Skeletal muscle cell (primary cell): ENCODE data around the gene KIFAP3.
"Not testable (repeated sequence)": the region's sequence is repeated elsewhere in the genome, so short reads cannot be mapped to it uniquely, and the experiment has no call there.

ENCODE experiments used
- DNase-seq: peaks from one replicate; pipeline ENCODE4 v3.0.0-alpha.2; 2010; ENCODE audit warnings: low read depth
- H3K4me3 ChIP-seq: 2 replicates; pipeline ENCODE4 v1.5.1; 2011; ENCODE audit warnings: low read depth, mild to moderate bottlenecking, control low read depth, low read length, moderate library complexity

KIFAP3 gene

DNA sequence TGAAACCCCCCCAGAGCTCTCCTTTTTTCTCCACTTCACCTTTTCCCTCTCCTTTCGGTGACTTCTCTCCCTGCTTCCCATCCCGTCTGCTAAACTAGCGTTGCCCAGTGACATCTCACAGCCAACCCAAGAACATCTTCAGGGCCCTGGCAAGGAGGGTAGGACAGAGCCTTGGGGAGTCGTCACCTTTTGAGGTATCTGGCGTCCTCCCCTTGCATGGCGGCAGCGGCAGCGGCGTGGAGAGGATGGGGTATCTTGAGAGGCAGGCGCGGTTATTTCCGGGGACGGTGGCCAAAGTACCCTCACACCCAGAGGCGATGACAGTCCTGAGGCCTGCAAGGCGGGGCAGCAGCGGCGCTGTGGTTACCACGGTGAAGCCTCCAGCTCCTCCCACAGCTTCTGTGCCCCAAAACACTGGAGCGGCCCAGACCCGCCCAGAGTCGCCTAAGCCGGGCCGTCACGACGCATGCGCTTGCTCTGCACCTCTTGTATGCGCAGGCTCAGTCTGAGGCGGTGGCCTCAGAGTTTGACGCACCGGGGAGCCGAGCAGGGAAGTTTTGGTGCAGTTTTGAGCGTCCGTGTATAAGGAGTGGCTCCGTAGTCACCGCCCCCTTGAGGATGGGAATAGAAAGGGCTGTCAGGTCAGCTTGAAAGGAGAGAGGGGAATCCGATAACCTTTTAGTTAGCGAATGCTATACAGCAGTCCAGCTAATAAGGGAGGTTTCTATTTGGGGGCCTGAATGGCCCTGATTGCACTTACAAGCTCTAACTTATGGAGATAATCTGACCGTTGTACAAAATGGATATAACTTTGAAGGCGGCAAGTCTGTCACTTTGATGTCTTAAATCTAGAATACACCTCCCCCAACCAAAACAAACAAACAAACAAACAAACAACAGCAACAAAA lies at the start of gene KIFAP3:
TSS of gene KIFAP3 (minus strand) at position 446 of the 908 bp plus-strand sequence. CDS start at position 218, 228 bp downstream.
- peak within 1 kb of the TSS; percentile 84 for H3K4me3 ChIP-seq
- DNase-seq, result peak; percentile 93

DNA sequence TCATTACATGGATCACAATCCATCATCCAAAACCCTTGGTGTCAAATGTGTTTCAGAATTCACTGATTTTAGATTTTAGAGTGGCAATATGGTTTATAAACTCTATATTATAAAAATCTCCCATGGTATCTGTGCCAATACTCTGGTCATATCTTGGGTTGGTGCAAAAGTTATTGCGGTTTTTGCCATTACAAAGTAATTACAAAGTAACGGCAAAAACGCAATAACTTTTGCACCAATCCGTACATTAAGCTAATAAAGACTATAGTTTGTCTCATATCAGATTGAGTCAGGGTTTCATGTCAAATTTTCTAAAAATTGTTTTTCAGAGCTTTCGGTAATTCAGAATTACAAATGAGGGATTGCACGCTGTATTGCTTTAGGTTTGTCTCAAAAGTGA lies 47.9 kb upstream of the KIFAP3 start:
- no peak for DNase-seq
- H3K4me3 ChIP-seq, result no peak overlapping the region

DNA sequence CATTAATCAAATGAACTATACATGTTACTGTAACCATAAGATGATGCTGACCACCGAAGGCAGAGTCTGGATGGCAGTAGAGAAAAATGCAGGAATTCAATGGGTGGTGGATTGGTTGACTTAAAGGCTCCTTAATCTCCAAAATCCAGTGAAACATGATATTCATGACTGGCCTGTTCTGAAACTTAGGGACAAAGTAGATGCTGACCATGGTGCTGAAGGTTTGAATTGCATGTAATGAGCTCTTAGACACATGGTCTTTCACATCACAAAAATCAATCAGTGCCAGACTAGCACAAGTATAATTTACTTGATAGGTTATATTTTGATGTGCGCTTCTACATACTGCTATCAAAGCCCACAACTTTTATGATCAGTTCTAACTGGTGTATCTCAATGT lies 40.4 kb upstream of the KIFAP3 start:
- no peak overlapping the region for H3K4me3 ChIP-seq
- peak; percentile 10 for DNase-seq

DNA sequence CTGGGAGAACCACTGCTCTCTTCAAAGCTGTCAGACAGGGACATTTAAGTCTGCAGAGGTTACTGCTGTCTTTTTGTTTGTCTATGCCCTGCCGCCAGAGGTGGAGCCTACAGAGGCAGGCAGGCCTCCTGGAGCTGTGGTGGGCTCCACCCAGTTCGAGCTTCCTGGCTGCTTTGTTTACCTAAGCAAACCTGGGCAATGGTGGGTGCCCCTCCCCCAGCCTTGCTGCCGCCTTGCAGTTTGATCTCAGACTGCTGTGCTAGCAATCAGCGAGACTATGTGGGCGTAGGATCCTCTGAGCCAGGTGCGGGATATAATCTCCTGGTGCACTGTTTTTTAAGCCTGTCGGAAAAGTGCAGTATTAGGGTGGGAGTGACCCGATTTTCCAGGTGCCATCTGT lies 38.6 kb upstream of the KIFAP3 start:
- H3K4me3 ChIP-seq, DNase-seq: not testable (repeated sequence)

DNA sequence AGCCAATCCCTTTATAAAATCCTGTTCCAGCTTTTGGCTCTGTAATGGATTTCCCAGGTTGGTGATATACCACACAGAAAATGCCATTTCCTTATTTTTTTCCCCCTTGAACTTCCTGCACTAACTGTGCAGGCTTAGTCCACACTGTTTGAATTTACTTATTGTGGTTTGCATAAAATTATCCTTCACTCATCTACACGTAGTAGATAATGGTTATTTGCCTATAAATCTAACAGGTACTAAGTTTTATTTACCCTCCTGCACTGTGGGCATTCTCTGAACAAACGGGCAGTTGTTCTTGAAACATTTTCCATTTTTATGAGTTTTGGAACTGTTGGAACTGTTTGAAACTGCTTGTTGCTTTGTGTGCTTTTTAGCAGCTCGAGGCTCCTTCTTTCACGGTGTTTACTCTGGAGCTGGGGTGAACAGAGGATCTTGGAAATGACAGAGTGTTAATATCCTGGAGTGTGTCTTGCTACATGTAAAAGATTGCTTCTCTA lies 23.0 kb upstream of the KIFAP3 start:
- DNase-seq, result no peak
- no peak overlapping the region for H3K4me3 ChIP-seq

DNA sequence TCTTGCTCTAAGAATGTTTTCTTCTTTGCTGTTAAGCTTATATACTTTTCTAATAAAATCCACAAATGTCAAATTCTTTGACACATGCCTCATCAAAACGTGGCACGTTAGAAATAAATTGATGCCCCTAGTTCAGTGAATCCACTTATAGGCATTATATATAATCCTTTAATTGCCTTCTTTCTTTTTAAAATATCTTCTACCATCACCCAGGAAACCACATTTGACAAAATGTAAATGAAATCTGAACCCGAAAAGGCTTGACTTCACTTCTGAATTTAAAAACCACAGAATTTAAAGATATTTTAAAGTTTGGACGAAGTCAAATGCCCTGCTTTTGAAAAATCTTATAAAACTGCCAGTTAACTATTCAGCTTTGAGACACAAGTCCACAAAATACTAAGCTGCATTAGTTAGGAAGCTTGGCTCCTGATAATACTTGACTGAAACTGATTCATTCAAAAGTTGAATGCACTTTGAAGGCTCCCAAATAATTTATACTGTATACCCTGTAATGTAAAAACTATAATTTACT lies 22.4 kb upstream of the KIFAP3 start:
- H3K4me3 ChIP-seq, result no peak overlapping the region
- DNase-seq, result no peak

DNA sequence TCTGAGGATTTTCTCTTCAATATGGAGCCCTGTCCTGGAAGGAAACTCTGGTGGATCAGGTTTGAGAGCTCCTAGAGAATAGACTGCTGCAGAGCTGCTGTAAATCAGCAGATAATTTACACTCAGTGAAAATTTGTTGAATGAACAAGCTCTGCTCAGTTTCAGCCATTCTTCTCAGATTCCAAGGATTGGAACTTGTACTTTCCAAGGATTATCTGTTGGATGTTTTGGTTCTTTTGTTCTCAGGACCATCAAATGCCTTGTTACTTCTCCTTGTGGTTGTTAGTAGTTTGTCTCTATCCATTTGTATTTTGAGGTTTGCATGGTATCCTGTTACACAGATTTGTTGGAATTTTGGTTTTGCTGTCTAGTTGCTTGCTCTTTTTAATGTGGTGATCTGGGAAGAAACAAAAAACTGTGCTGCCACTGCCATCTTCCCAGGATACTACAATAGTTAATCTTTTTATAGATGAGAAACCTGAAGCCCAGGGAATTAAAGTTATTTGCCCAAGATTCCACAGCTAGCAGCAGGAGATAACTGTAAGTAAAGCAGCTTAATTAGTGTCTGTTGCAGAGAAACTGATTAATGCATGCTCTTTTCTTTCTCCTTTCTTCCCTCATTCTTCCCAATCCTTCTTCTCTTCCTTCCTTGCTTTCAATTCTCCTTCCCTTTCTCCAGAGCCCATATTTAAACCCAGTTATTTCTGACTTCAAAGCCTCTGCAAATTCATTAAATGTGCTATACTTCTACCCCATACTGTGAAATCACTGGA lies 21.7 kb upstream of the KIFAP3 start:
- no peak for DNase-seq
- no peak overlapping the region for H3K4me3 ChIP-seq

DNA sequence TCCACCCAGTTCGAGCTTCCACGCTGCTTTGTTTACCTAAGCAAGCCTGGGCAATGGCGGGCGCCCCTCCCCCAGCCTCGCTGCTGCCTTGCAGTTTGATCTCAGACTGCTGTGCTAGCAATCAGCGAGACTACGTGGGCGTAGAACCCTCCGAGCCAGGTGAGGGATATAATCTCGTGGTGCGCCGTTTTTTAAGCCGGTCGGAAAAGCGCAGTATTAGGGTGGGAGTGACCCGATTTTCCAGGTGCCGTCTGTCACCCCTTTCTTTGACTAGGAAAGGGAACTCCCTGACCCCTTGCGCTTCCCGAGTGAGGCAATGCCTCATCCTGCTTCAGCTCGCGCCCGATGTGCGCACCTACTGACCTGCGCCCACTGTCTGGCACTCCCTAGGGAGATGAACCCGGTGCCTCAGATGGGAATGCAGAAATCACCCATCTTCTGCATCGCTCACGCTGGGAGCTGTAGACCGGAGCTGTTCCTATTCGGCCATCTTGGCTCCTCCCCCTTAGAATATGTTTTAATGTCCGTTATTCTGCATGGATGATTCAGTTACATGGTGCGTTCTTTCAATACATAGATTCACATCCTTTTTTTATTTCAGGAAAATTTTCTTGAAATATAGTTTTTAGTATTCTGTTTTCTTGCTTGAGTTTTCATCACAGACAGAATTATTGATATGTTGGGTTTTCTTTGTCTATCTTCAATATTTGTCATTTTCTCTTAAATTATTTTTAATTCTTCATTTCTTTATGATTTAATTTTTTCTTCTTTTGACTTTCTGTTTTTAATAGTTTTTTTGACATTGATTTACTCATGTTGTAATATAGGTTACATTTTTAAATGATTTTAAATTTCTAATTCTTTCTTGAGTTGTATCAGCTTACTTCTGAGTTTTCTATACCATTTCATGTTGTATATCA lies 20.5 kb upstream of the KIFAP3 start:
- H3K4me3 ChIP-seq, DNase-seq: not testable (repeated sequence)

DNA sequence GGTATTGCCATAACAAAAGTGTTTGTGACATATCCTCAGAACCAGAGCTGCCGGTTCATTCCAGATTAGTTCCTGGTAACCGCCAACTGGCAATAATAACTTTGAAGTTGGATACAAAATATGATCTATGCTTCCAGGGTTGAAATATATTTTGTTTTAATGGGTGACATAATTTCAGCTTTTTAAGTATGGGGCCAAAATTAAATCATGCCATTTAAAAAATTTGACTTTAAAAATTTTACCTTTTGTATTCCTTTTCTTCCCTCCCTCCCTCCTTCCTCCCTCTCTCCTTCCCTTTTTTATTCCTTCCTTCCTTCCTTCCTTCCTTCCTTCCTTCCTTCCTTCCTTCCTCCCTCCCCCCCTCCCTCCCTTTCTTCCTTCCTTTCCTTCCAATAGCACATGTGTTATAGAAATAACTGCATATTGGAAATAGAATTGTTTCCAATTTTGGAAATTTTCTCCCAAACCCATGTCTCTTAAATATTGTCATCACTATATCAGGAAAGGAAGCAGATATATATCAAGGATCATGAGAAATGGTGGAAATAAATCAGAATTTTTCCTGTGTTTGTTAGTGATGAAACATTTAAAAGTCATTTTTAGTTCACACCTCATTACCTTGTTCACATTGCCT lies 12.0 kb upstream of the KIFAP3 start:
- DNase-seq, result no peak
- H3K4me3 ChIP-seq, result no peak overlapping the region

DNA sequence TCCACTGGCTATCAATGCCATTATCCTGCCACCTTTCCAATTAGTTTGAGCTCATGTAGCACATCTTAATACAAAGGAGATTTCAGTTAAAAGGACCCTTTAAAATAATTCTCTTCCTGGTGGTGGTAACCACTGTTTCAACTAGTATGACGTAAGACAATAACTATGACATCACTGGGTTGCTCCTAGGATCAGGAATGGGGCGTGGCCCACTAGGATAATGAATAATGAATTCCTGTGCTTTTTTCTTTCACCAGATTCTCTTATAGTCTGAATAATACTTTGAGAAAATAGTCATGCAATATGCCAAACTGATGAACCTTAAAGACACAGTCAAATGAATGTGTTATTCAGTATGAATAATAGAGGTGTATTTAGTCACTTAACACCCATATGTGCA lies 10.6 kb upstream of the KIFAP3 start:
- no peak for DNase-seq
- no peak overlapping the region for H3K4me3 ChIP-seq

DNA sequence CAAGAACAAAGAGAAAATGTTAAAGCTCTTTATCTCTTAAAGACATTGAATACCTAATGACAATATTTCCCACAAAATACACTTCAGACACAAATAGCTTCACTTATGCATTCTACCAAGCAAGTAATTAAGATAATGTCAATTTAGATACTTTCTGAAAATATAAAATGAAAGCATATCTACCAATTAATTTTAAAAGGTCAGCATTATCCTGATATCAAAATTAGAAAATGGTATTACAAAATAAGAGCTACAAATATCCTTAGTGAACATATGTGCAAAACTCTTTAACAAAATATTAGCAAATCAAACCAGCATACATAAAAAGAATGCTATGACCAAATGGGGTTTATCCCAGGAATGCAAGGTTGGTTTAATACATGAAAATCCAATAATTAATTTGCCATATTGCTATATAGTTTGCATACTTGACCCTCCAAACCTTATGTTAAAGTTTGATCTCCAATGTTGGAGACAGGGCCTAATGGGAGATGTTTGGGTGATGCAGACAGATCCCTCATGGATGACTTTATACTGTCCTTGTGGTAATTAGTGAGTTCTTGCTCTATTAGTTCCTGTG lies 4.2 kb upstream of the KIFAP3 start:
- no peak for DNase-seq

DNA sequence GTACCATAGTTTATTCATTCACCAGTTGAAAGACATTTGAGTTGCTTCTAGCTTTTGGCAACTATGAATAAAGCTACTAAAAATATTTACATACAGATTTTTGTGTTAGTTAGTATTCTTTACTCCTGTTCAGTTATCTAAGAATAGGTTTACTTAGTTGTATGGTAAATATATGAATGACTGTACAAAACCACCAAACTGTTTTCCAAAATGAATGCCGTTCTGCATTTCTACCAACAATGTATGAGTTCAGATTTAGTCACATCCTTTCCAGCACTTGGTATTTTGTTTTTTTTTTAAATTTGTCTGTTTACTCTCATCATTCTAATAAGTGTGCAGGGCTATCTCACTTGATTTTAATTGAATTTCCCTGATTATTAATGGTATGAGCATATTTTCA lies 3.4 kb upstream of the KIFAP3 start:
- no peak for DNase-seq
- no peak overlapping the region for H3K4me3 ChIP-seq

More for the DNA sequence above, 4.2 kb upstream of the KIFAP3 start:
- H3K4me3 ChIP-seq, result no peak overlapping the region

DNA sequence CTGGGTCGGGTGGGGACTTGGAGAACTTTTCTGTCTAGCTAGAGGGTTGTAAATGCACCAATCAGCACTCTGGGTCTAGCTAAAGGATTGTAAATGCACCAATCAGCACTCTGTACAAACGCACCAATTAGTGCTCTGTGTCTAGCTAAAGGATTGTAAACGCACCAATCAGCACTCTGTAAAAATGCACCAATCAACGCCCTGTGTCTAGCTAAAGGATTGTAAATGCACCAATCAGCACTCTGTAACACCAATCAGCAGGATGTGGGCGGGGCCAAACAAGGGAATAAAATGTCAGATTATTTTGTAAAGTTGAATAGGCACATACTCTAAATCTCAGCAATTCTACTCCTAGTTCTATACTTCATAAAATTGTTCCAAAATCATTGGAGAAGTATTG lies 2.5 kb upstream of the KIFAP3 start:
- not testable (repeated sequence) for DNase-seq, H3K4me3 ChIP-seq

DNA sequence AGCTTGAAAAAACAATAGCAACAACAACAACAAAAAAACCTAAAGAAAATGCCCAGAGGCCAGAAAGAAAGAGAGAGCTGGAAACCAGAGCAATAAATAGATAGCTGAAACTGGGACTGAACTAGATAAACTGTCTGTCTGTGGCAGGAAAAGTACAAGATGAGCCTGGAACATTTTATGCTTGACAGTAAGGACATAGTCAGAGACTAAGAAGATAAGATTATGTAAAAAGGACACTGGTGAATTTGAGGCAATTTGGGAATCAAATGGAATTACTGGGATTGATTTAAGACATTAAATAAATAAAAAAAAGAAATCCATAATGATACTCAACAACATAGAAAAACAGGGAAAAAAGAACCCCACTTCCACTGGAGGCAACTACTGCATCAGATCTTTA lies 1.7 kb upstream of the KIFAP3 start:
- no peak overlapping the region for H3K4me3 ChIP-seq

DNA sequence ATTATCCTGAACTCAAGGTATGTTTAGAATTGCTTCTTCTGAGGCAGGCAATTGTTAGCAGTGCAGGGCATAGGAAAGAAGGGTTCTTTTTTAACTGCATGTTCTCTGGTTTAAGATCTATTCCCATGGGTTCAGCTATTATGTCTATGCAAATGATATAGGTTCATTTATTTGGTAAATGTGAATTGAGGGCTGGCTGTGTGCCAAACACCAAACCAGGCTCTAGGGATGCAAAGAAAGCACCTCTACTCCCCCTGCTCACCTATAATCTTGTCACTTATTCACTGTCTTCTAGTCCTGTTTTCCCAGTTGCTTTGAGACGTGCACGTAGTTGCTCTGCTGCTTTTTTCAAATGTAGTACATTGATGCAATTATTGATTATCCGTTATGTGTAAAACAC lies 691 bp upstream of the KIFAP3 start:
- peak overlapping the region; percentile 84 for H3K4me3 ChIP-seq
- DNase-seq, result no peak

More for the DNA sequence above, 1.7 kb upstream of the KIFAP3 start:
- no peak for DNase-seq

DNA sequence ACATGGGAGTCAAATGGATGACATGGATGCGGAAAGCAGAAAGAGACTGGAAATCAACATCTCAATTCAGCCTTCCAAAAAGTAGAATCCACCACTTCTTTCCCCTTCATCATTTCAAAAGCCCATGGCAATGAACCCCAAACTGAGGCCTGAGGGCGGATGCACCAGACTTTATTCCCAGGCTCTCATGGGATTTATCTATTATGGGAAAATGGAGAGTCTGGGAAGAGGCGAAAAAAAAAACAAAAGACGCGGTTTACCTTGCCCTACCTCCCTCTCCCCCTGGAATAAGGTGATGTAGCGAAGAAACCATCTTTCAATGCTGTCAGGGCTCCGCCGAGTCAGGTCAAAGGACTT lies 624 bp downstream of the KIFAP3 start:
- H3K4me3 ChIP-seq, result peak overlapping the region; percentile 84
- no peak for DNase-seq

DNA sequence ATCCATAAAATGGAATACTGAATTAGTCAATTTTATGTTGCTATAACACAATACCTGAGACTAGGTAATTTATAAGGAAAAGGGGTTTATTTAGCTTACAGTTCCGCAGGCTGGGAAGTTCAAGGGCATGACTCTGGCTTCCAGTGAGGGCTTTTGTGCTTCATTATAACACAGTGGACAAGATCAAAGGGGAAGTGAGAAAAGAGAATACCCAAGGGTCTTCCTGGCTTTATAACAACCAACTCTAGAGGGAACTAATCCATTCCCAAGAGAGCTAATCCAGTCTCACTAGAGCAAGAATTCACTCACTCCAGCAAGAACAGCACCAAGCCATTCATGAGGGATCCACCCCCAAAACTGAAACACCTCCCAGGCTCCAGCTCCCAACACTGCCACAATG lies 3.1 kb downstream of the KIFAP3 start:
- no peak overlapping the region for H3K4me3 ChIP-seq
- no peak for DNase-seq

DNA sequence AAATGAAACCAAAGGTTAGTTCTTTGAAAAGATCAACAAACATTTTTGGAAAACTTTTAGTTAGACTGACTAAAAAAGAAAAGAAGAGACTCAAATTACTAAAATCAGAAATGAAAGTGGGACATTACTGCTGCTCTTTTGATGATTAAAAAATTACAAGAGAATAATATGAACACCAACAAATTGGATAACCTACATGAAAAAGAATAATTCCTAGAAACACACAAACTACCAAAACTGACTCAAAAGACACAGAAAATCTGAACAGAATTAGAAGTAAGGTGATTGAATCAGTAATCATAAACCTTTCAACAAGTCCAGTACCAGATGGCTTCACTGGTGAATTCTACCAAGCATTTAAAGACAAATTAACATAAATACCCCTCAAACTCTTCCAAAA lies 5.6 kb downstream of the KIFAP3 start:
- DNase-seq, result no peak
- no peak overlapping the region for H3K4me3 ChIP-seq
